Omental fat pad (tissue), 4 donors: ENCODE results near the gene CFAP119. TPM values are rescaled to one million over a fixed set of nuclear protein-coding genes. Genes with fewer than 3 reads are reported as not detected.
"Not testable (repeated sequence)": the region's sequence is repeated elsewhere in the genome, so short reads cannot be mapped to it uniquely, and the experiment has no call there.

Experiments used
- ATAC-seq: fragments of 150-250 bp; one replicate; pipeline ENCODE4 v1.9.1; 2016; ENCODE audit warnings: mild to moderate bottlenecking, moderate library complexity; ENCODE audit not compliant: low FRiP score
- DNase-seq: peaks from one replicate; pipeline ENCODE4 v3.0.0-alpha.2; 2019; ENCODE audit warnings: low spot score
- CTCF ChIP-seq, 3 donors: fragments of 450-650 bp; IDR thresholded peaks; one replicate each; pipeline ENCODE4 v1.5.1; 2016 to 2017; ENCODE audit warnings: antibody characterized with exemption in 3 of 3, mild to moderate bottlenecking in 3 of 3, moderate library complexity in 2 of 3
- total RNA-seq, 4 donors: library from RNA; depleted of rRNA; stranded (reverse); fragments of >200 nt; gene quantifications; one replicate each; pipeline ENCODE4 v1.1.0, GENCODE V29; 2016

The CFAP119 gene
- 1 to 10 TPM; 1.4 to 4.8 (median 2.5) TPM for total RNA-seq

- ATAC-seq (peak; percentile 95), DNase-seq (peak; percentile 82)
- TF ChIP-seq CTCF (IDR thresholded peaks at IDR 0.05), result no peak
Observed at GRCh38 chr16:30761928-30762902, at the start of gene CFAP119, which contains the start of gene RNF40. TSS of gene CFAP119 (minus strand) at chr16:30762062. CDS start at chr16:30761748, 314 bp downstream. TSS of gene RNF40 (plus strand) at chr16:30762322. CDS start at chr16:30762546, 224 bp downstream.

- DNase-seq, ATAC-seq: not testable (repeated sequence)
Observed at GRCh38 chr16:30809675-30810074, 47.8 kb upstream of the CFAP119 start.

- DNase-seq, ATAC-seq: not testable (repeated sequence)
Observed at GRCh38 chr16:30808890-30809426, 47.1 kb upstream of the CFAP119 start.

- TF ChIP-seq CTCF (IDR thresholded peaks at IDR 0.05), result no peak
- no peak for ATAC-seq
- no peak for DNase-seq
Observed at GRCh38 chr16:30808146-30808545, 46.3 kb upstream of the CFAP119 start.

GRCh38 chr16:30805370-30806169, 43.7 kb upstream of the CFAP119 start:
- no peak for TF ChIP-seq CTCF (IDR thresholded peaks at IDR 0.05)
- ATAC-seq, result peak; percentile 96
- DNase-seq, result peak; percentile 52

GRCh38 chr16:30805056-30805369, 43.2 kb upstream of the CFAP119 start:
- no peak for TF ChIP-seq CTCF (IDR thresholded peaks at IDR 0.05)
- DNase-seq (no peak), ATAC-seq (no peak)

- no peak for ATAC-seq
- DNase-seq, result no peak
- TF ChIP-seq CTCF (IDR thresholded peaks at IDR 0.05), result no peak
Observed at GRCh38 chr16:30802936-30803335, 41.1 kb upstream of the CFAP119 start.
